Thoracic aorta (tissue), 2 donors: Measurements from ENCODE around the gene UBL3. TPM values are rescaled to one million over a fixed set of nuclear protein-coding genes. Genes with fewer than 3 reads are reported as not detected.

Experiments used
- ATAC-seq: fragments of 150-250 bp; one replicate; pipeline ENCODE4 v1.8.0; 2017; ENCODE audit warnings: low read depth; ENCODE audit not compliant: insufficient number of reproducible peaks, low FRiP score
- DNase-seq: peaks from one replicate; pipeline ENCODE4 v3.0.0-alpha.2; 2020; ENCODE audit warnings: low spot score
- H3K27ac ChIP-seq, 2 donors: fragments of 200-600 bp; sonication (generic); 1 replicate in 1 of 2; 2 replicates in 1 of 2; pipeline ENCODE4 v1.5.1; 2016; ENCODE audit warnings: mild to moderate bottlenecking in 2 of 2, moderate library complexity in 2 of 2
- H3K27me3 ChIP-seq: fragments of 200-600 bp; sonication (generic); replicated peaks from 2 replicates; pipeline ENCODE4 v1.6.0; 2016; ENCODE audit warnings: mild to moderate bottlenecking; ENCODE audit not compliant: insufficient read depth
- H3K36me3 ChIP-seq: fragments of 200-600 bp; sonication (generic); one replicate; pipeline ENCODE4 v1.5.1; 2016
- H3K4me1 ChIP-seq, 2 donors: fragments of 200-600 bp; sonication (generic); 1 replicate in 1 of 2; 2 replicates in 1 of 2; pipeline versions ENCODE4 v1.5.1 to v1.6.0; 2016; ENCODE audit warnings: low read depth in 2 of 2, mild to moderate bottlenecking in 1 of 2; ENCODE audit not compliant: control insufficient read depth in 1 of 2
- H3K4me3 ChIP-seq: fragments of 200-600 bp; sonication (generic); 2 replicates; pipeline ENCODE4 v1.5.1; 2016; ENCODE audit warnings: mild to moderate bottlenecking
- H3K9me3 ChIP-seq: fragments of 200-600 bp; sonication (generic); 2 replicates; pipeline ENCODE4 v1.5.1; 2016
- CTCF ChIP-seq: fragments of 200-600 bp; sonication (generic); IDR thresholded peaks from one replicate; pipeline ENCODE4 v1.5.1; 2019; ENCODE audit warnings: antibody characterized with exemption
- total RNA-seq, 2 donors: library from RNA; depleted of rRNA; stranded (reverse); fragments of >200 nt; gene quantifications; one replicate each; pipeline versions ENCODE4 v1.1.0 to v1.2.3, GENCODE V29; 2016

The UBL3 gene
- total RNA-seq, 2 donors from 2014 or later = 24.4 to 32.6 TPM

GRCh38 chr13:29855009-29855408 is 4.6 kb upstream of the UBL3 start:
- Histone ChIP-seq H3K9me3 (no peaks in the 10 kb centered on the region), H3K36me3 (no peaks in the 10 kb centered on the region), H3K4me1 (no peaks in the 10 kb centered on the region), H3K27me3 (no peaks in the 10 kb centered on the region), H3K27ac (no peak overlapping the region), H3K4me3 (no peak overlapping the region)
- TF ChIP-seq CTCF = no peak
- no peak for ATAC-seq
- DNase-seq = no peak

- H3K27ac ChIP-seq = no peak overlapping the region
These were observed 2.7 kb upstream of the UBL3 start for GRCh38 chr13:29853131-29853530.

GRCh38 chr13:29852472-29853054 is 2.1 kb upstream of the UBL3 start:
- no peak overlapping the region for H3K27ac ChIP-seq
- H3K36me3 ChIP-seq = no peaks in the 10 kb centered on the region
- TF ChIP-seq CTCF = no peak
- H3K9me3 ChIP-seq = no peaks in the 10 kb centered on the region
- H3K27me3 ChIP-seq = no peaks in the 10 kb centered on the region
- no peak for DNase-seq
- ATAC-seq = no peak
- H3K4me1 ChIP-seq = no peaks in the 10 kb centered on the region
- no peak overlapping the region for H3K4me3 ChIP-seq

More at GRCh38 chr13:29853131-29853530, 2.7 kb upstream of the UBL3 start:
- no peak for TF ChIP-seq CTCF
- H3K27me3 ChIP-seq = no peaks in the 10 kb centered on the region
- no peaks in the 10 kb centered on the region for H3K4me1 ChIP-seq
- ATAC-seq (no peak), DNase-seq (no peak)
- no peaks in the 10 kb centered on the region for H3K9me3 ChIP-seq
- no peak overlapping the region for H3K4me3 ChIP-seq
- H3K36me3 ChIP-seq = no peaks in the 10 kb centered on the region

- ATAC-seq = peak; percentile 8
- H3K4me1 ChIP-seq = peaks cover 19 to 21% of the 10 kb centered on the region in 2 donors
- H3K9me3 ChIP-seq = no peaks in the 10 kb centered on the region
- TF ChIP-seq CTCF = no peak
- H3K36me3 ChIP-seq = no peaks in the 10 kb centered on the region
- H3K27me3 ChIP-seq = no peaks in the 10 kb centered on the region
- DNase-seq = peak; percentile 31
- H3K27ac ChIP-seq = peak overlapping the region; percentile 96 to 99
- peak overlapping the region; percentile 97 for H3K4me3 ChIP-seq
These were observed 645 bp downstream of the UBL3 start for GRCh38 chr13:29849731-29850212.

- Histone ChIP-seq H3K4me3 (peak overlapping the region; percentile 97), H3K27me3 (no peaks in the 10 kb centered on the region), H3K4me1 (peaks cover 19 to 24% of the 10 kb centered on the region in 2 donors), H3K9me3 (no peaks in the 10 kb centered on the region), H3K27ac (peak overlapping the region; percentile 96 to 99), H3K36me3 (no peaks in the 10 kb centered on the region)
- ATAC-seq (no peak), DNase-seq (no peak)
- TF ChIP-seq CTCF = no peak
These were observed 1.3 kb downstream of the UBL3 start for GRCh38 chr13:29849071-29849631.
